ENCODE results near the gene LIMK2.

- TF ChIP-seq, protein P1, sequence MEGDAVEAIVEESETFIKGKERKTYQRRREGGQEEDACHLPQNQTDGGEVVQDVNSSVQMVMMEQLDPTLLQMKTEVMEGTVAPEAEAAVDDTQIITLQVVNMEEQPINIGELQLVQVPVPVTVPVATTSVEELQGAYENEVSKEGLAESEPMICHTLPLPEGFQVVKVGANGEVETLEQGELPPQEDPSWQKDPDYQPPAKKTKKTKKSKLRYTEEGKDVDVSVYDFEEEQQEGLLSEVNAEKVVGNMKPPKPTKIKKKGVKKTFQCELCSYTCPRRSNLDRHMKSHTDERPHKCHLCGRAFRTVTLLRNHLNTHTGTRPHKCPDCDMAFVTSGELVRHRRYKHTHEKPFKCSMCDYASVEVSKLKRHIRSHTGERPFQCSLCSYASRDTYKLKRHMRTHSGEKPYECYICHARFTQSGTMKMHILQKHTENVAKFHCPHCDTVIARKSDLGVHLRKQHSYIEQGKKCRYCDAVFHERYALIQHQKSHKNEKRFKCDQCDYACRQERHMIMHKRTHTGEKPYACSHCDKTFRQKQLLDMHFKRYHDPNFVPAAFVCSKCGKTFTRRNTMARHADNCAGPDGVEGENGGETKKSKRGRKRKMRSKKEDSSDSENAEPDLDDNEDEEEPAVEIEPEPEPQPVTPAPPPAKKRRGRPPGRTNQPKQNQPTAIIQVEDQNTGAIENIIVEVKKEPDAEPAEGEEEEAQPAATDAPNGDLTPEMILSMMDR (IDR thresholded peaks at IDR 0.05; ENCODE audit: low read length), result no peak
- TF ChIP-seq EZH2phosphoT487 (IDR thresholded peaks at IDR 0.05; ENCODE audit: low read length), result no peak
- no peak for TF ChIP-seq EZH2 (optimal IDR thresholded peaks at IDR 0.05; ENCODE audit: low read depth, low read length)
These were observed 116.5 kb downstream of the LIMK2 start for GRCh38 chr22:31328544-31328960.
